Occipital lobe (tissue), 2 donors: ENCODE results near the gene TGFA. TPM values are rescaled to one million over a fixed set of nuclear protein-coding genes. Genes with fewer than 3 reads are reported as not detected.

ENCODE experiments used
- DNase-seq: peaks from one replicate; lab custom pipeline; 2025; lab: John Stamatoyannopoulos, UW
- total RNA-seq: library from RNA; depleted of rRNA; stranded (reverse); fragments of >200 nt; gene quantifications from one replicate; pipeline ENCODE4 v1.2.3, GENCODE V29; 2014

TGFA gene
- total RNA-seq, 1 donor from 2014 or later = 14.2 TPM

DNA sequence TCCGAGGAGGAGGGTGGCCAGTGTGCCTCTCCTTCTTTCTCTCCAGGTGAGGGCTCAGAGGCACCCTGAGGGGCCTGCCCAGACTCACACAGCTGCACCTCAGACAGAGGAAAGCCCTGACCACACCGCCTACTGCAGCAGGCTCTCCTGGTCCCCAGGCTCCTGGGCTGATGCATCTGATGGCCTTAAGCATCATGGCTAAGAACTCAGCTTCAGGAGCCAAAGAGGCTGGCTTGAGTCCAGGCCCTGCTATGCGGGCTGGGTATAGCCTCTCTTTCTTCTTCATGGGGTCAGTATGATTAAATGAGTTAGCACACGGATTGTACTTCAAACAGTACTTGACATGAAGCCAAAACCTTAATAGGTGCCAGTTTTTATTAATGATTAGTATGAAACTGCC, 89.6 kb downstream of the TGFA start:
- no peak for DNase-seq

DNA sequence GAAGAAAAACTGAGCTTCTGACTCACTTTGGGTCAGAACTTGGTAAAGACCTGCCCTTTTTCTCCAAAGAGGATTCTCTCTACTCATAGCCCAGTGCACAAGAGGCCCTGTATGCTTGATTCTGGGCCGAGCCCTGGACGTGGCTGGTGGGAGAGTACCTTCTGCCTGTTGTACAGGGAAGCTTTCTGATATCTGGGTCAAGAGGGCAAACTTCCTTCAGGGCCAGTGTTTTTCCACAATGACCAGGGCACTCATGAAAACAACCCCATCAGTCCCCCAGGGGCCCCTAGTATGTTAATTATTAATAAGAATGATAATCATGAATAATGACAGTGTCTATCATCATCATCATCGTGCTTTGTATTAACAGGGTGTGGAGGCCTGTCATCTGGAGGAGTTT, 90.0 kb downstream of the TGFA start:
- no peak for DNase-seq

DNA sequence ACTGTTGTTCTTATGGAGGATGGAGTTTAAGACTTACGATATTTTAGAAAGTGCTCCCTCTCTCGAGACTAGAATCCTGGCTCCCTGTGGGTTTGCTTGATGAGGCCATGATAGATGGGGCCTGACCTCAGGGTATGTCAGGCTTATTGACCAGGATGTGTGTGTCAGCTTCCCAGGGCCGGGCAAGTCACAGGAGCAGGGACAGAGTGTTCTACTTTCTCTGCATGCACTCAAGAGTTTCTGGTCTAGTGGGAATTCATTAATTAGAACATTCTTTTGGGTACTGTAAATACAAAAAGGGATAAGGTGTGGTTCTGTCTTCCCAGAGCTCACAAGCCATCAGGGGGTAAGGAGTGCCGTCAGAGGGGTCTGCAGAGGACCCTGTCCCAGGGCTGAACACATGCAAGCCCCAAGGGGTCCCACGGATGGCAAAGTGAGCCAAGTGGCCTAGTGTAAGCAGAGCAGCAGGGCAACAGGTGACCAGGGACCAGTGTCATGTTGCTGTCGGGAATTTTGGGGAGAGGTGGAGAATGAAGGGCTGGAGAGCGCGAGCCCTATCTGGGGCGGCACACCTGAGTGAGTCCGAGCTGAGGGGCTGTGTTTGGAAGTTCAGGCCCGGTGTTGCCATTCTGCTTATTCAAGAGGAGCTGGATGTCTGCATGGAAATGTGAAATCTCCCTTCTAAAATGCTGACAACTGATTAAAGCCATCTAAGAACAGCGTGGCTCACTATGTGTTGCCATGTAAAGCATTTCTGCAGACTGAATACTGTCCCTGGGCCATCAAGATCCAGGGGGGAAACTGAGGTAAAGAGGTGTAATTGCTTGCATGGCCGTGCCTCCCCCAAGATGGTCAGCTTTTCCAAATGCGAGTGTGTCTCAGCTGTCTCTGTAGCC, 91.4 kb downstream of the TGFA start:
- no peak for DNase-seq

DNA sequence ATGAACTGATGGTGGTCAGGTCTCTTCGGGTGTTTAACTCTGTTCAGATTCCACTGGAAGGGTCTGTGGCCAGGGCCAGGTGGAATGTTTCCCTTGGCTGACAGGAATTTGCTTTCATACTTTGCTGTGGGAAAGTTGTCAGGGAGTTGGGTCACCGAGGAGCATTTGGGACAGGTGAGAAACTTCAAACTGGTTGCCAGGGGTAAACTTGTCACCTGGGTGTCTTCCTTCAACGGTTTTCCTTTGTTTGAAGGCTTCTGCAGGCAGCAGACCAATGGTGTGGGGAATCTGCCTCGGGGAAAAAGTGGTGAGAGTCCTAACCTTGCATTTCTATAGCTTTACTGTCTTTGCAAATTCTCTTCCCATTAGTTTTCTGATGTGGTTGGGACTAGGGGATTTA, 92.2 kb downstream of the TGFA start:
- DNase-seq = no peak

DNA sequence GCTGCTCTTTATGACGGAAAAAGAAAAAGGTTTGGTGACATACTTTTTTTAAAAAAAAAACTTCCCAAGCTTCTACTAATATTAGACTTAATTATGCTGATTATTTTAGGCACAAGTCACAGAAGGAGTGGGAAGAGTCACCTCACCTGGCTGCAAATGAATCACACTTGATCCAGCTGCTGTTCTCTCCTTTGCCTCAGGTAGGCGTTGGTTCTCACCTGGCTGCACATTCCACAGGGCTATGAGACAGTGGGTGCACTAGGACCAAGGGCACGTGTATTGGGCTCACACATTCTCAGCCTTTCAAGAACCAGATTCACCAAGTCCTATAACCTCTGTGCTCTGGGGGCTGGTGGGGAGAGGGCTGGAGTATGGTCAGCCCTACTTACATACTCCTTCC, 93.3 kb downstream of the TGFA start:
- DNase-seq = no peak

DNA sequence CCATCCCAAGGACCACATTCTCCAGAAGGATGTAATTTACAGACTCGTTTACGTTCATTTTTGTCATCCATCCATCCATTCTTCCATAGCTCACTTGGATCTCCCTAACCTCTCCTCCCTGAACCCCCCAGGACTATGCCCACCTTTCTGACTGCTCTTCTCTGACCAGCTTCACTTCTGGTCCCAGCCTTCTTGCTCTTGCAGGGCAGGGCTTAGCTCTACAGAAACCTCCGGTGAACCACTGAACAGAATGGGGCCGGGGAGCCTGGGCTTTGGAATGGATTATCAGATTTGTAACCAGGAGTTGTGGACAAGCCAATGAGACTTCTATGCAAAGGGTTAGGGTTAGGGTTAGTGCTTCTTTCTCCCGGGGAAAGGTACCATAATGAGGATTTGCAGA, 95.0 kb downstream of the TGFA start:
- no peak for DNase-seq

DNA sequence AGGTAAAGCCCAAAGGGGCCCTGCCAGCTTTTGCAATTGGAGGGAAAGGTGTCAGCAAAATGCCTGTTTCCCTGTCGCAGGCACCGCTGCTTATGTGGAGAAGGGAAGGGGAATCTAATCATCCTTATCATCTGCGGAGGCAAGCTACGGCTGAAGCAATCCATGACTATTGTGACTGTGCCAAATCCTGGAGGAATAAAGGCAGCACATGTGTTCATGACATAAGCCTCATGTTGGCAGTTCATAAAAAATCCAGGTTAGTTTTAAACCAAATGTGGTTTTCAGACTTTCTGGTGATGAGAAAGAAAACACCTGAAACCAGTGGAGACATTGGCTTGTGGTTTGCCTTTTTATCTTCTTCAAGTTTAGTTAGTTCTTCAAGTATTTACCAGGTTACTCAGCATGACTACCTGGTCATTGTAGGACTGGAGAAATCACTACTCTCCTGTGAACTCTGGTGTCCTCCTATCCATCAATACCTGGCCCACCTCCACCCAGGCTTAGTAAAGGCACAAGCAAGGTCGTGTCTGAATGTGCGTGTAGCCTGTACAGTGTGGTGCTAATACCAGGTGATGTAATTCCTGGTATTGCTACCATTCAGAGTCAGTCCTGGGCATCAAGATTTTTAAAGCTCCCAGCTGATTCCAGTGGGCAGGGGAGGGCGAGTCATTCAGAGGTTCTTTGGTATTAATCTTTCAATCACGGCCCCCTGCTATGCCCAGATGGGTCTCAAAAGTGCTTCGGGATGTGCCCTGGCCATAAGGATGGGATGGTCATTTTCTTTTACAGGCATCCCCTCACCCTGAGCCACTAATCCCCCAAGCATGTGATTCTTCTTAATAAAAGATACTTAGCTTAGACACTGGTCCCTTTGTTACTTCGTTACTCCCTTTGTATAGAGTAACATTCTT, 96.8 kb downstream of the TGFA start:
- no peak for DNase-seq

DNA sequence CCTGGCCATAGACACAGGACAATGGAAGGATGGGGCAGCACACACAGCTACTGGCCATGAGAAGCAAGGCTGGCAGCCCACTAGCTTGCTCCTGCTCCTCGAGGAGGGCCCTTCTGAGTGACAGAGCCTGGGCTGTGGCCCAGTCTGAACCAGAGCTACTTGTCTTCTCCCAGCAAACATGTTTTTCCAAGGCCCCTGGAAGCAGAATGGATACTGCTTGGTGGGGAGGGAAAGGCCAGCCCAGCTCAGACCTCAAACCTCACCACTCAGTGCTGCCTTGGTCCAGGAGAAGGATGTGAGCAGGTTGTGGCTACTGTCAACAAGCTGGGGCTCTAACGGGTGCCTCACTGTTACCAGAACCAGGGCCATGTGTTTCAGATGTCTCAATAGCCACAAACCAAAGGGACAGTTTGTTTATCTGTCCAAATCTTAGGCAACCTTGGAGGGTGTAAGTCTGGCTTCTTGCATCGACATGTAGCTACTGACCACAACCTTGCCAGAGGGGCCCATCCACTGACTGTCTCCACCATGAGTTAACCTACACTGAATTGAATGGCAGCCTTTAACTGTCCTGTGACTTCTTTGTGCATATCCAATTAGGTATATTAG, 98.6 kb downstream of the TGFA start:
- no peak for DNase-seq

DNA sequence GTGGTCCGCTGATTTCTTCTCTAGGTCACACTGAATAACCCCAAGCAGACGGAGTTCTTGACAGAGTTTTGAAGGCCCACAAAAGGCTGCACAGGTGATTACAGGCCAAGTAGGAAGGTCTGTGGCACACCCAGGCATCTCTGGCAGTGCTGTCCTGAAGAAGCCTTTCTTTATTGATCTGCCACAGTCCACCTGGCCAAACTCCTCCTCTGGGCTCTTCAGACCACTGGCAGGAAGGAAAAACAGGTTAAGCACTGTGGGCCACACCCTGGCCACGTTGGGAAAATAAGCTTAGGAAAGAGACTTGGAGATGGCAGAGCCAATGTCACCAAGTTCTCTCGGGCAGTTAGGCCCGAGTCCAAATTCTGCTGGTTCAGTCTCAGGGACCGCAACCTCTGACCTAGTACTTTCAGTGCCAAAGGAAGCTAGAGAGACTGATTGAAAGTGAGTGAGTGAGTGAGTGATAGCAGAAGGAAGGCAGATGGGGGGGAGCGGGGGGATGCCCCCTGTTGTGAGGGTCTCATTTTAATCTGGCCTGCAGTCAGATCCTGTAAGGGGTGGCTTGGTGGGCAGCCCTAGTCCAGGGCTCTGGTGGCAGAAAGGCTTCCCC, 102.9 kb downstream of the TGFA start:
- DNase-seq = no peak

DNA sequence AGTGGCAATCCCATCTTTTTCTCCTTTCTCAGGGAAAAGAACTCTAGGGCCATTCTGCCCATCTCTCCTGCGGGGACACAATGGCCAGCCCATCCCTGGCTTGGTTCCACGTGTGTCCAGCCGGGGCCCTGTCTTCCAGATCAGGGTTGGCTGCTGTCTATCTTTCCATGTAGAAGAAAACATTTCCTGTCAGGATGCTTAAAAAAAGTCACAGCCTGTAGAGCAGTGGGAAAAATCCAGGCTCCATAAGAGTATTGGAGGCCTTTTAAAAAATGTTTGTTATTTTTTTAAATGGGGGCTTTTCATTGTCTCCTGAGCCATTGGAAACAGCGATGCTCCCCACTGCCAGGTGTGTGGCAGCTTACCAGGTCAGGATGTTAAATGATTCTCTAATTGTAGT, 105.6 kb downstream of the TGFA start:
- no peak for DNase-seq

DNA sequence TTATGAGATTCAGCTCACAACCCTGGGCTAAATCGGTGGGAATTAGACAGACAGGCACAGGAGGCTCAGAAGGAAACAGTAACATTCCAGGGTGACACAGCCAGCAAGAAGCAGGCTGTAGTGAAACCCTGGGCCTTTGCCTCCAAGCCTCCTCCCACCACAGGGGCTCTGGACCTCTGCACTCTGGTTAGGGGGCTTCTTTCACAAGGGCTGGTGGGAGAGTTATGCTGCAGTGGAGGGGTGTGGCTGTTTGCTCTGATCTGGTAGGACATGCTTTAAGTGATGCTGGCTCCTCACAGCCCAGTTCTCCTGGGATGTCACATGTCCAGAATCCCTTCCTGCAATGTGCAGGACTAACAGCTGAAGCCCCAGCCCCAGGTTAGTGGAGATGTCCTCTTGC, 109.9 kb downstream of the TGFA start:
- no peak for DNase-seq

DNA sequence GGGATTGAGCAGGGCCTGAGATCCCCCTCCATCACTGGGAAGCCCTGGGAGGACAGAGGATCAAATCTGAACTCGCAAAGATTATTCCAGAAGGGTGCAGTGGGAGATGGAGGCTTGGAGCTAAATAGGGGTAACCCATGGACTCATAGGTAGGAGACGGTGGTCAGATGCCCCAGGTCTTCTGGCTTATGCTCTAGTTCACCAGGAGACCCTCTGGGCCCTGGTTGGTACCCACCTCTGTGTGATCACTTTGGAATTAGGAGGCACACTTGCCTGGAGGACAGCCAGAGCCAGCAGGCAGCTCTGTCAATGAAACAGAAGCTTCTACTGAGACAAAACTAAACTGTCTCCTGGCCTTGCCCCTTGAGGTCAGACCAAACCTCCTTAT, 110.6 kb downstream of the TGFA start:
- DNase-seq = no peak

DNA sequence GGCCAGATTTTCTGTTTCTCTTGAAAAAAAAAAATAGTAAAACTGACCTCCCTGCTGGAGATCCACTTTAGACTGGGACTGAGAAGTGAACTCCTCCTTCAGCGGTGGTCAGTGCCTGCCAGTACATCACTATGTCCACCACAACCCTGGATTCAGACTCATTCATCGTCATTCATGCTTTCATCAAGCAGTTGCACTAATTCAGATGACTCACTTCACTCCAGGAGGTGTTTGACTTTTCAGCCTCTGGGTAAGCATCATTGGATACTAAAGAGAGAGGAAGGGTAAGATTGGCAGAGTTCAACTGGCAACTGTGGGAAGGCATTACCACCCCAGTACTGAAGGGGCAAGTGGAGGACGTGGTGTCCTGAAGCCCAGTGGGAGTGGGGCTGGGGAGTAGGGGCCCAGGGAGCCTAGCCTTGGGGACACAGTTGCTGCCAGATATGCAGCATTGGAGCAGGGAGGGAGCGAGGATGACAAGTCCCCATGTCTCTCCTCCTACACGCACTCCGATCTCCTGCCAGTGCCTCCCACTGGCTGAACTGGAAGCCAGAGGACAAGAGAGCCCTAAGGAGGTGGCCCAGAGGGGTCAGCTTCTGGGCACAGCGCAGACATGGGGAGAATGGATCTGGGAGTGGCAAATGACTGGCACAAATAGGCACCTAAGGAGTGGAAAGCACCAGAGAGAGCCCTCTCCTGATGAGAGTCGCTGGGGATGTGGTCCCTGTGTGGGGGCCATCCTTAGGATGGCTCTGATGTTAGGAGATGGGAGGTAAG, 111.1 kb downstream of the TGFA start:
- no peak for DNase-seq

DNA sequence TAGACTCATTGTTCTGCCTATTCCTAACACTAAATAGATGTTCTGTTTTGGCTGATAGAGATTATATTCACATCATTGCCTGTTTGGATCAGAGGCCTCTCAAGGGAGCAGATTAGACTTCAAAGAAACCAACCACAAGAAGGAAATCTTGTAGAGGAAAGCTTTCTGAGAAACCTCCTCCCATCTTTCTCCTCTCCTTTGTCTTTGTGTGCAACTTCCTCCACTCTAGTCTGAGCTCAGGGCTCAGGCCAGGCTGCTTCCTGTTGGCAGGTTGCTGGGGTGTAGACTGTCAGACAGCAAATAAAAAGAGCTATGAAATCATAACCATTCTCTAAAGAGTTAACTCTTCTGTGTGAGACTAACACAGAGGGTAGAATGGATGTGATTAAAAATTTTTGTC, 113.0 kb downstream of the TGFA start:
- DNase-seq = no peak

DNA sequence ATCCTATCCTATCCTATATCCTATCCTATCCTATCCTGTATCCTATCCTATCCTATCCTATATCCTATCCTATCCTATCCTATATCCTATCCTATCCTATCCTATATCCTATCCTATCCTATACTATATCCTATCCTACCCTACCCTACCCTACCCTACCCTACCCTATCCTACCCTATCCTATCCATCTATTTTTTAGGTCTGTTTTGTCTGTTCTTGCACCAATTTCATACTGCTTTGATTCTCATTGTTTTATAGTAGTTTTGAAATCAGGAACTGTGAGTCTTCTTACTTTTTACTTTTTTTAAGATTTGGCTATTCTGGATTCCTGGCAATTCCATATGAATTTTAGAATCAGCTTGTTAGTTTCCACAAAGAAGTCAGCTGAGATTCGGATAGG, 118.5 kb downstream of the TGFA start:
- DNase-seq = no peak

DNA sequence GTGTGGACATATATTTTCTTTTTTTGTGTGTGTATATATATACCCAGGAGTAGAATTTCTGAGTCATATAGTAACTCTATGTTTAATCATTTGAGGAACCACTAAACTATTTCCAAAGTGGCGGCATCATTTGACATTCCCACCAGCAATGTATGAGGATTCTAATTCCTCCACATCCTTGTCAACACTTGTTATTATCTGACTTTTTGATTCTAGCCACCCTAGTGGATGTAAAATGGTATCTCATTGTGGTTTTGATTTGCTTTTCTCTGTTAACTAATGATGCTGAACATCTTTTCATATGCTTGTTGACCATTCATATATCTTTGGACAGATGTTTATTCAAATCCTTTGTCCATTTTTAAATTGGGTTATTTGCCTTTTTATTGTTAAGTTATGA, 120.3 kb downstream of the TGFA start:
- DNase-seq = no peak

DNA sequence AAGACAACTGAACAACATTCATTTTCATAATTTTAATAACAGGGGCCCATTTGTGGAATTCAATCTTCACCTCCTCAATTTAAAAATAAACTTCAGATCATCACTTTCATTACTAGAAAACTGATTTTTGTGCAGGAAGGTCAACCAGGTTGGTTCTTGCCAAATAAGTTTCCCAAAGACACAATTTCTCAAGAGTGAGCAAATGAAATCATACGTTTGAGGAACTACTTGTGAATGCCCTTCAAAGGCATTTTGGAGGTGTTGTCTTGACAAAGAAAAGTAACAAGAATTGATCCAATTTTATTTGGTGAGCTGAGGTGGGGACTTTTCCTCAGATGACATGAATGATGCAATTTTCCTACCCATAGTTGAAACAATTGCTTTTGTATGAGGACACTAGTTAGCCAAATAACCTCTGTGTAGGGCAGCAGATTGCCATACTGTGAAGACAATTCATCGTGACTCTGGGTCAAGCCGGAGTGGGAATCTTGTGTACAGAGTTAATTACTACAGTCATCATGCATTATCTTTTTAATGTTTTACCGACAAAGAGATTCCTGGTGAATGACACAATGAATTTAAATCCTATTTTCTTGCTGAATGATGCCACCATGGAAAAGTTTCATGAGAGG, 121.8 kb downstream of the TGFA start:
- no peak for DNase-seq

DNA sequence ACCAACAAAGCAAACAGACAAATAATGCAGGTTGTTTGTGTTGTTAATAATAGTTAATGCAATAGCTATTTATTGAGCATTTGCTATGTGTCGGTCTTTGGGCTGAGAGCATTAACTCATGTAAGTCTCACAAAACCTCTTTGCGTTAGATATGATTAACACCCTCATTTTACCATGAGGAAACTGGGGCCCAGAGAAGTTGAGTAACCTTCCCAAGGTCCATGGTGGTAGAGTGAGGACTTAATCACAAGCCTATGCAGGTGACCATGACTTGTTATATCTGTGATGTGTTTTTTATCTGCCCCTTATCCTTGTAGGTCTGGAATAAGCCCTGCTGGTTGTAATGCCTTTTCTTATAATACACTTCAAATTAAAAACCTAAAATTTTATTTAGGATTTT, 127.3 kb downstream of the TGFA start:
- no peak for DNase-seq

DNA sequence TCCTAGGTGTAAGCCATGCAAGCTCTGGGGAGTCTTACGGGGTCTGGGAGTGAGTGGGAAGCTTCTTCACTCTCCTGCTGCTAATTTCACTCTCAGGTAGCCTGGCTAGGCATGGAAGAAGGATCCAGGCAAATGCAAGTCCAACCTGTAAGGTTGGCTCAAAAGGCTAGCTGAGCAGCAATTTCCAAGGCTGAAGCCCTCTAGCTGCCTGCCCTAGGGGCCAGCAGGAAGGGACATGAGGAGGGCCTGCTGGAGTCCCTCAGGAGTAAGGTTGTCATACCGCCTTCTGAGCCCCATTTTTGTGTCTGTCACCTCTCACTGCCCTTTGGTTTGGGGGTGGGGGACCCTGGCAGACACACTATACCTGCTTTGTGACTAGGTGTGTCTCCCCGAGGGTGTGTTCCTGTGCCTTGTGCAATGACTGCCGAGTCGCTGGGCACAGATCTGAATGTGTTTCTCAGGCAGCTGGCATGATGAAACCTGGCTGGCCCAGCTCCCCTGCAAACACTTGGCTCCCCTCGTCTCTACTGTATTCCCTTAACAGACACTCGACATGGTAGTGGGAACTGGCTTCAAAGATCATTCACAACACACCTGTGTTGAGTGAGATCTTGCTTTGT, 127.8 kb downstream of the TGFA start:
- no peak for DNase-seq

DNA sequence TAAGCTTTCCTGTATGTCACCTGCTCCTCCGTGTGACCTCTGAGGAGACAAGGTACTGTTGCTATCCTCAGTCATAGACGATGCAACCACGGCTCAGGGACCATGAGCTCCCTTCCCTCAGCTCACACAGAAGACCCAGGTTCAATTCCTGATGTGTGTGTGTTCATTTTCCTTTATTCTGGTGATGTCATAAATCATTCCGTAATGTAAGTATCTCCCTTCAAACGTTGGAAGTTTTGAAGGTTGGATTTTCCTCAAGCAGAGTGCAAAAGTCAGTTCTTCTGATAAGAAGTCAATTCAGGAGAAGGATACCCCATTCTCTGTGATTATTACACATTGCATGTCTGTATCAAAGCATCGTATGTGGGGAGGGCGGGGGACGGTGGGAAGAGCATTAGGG, 132.9 kb downstream of the TGFA start:
- DNase-seq = no peak
